ENCODE measurements around the gene RMND5B. TPM values are rescaled to one million over a fixed set of nuclear protein-coding genes. Genes with fewer than 3 reads are reported as not detected.

The RMND5B gene
- total RNA-seq, 1 experiment from 2014 or later = 42.9 TPM

DNA sequence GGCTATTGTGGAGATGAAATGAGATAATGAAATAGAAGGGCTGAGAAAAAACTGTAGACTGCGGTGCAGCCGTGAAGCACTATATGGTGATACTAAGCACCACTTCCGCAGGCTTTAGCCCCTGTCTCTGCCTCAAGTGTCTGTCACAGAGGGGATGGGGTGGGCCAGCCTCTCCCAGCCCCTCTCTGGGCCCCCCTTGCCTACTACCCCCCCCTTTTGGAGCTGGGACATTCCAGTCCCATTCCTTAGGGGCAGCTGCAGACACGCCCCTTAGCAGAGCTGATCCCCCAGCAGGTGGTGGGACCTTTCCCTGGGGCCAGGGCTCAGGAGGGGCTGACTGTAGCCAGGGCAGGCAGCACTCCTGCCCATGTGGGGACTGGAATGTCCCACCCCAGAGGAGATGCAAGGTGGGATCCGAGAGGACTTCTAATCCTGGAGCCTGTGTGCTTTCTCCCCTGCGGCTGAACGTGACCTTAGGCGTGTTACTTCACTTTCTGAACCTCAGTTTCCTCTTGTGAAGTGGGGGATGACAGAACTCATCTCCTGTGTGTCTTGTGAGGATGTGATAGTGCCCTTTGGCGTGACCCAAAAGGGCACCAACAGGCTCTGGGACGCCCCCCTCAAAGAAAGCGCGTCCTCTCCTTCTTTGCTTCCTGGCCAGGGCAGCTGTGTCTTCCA is 15.5 kb upstream of the RMND5B start:
- Histone ChIP-seq H3K27ac (ENCODE audit: low read length) (no peak overlapping the region), H3K36me3 (ENCODE audit: insufficient read depth, low read length) (no peaks in the 10 kb centered on the region), H3K9me3 (ENCODE audit: low read length) (no peaks in the 10 kb centered on the region), H3K4me2 (ENCODE audit: low read depth, low read length, poor library complexity, severe bottlenecking) (peak overlapping the region; percentile 5), H3K79me2 (ENCODE audit: low read length) (no peaks in the 10 kb centered on the region), H3K9me2 (replicated peaks; ENCODE audit: insufficient read depth, low read length) (no peaks in the 10 kb centered on the region), H3K4me3 (ENCODE audit: low read length) (no peak overlapping the region), H2AFZ (ENCODE audit: low read length) (no peak overlapping the region), H3K27me3 (ENCODE audit: low read length) (no peaks in the 10 kb centered on the region; the same call in 1 of the 2 replicates), H3K9ac (ENCODE audit: low read length) (no peak overlapping the region), H3K4me1 (ENCODE audit: low read length) (peaks cover 61% of the 10 kb centered on the region), H4K20me1 (ENCODE audit: insufficient read depth, low read depth, low read length) (no peaks in the 10 kb centered on the region)
- DNase-seq = no peak

DNA sequence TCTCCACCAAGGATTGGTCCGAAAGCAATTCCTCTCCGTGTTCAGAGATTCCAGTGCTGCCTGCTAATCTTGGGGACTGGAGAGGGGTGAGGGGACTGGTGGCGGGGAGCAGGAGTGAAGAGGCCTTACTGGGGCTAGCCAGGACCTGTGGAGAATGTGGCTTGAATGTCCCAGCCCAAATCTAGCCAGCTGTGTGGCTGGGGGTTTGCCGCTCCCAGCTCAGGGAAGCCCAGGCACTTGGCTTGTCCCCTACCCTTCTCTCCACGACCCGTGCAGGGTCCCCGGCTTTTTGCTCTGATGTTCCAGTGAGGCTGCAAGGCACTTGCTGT is 15.0 kb upstream of the RMND5B start:
- Histone ChIP-seq H2AFZ (ENCODE audit: low read length) (no peak overlapping the region), H3K9me3 (ENCODE audit: low read length) (no peaks in the 10 kb centered on the region), H3K9me2 (replicated peaks; ENCODE audit: insufficient read depth, low read length) (no peaks in the 10 kb centered on the region), H3K4me3 (ENCODE audit: low read length) (no peak overlapping the region), H3K36me3 (ENCODE audit: insufficient read depth, low read length) (no peaks in the 10 kb centered on the region), H3K27ac (ENCODE audit: low read length) (no peak overlapping the region), H3K9ac (ENCODE audit: low read length) (no peak overlapping the region), H3K4me2 (ENCODE audit: low read depth, low read length, poor library complexity, severe bottlenecking) (no peak overlapping the region), H3K4me1 (ENCODE audit: low read length) (peaks cover 66% of the 10 kb centered on the region), H3K27me3 (ENCODE audit: low read length) (no peaks in the 10 kb centered on the region; the same call in 1 of the 2 replicates), H3K79me2 (ENCODE audit: low read length) (no peaks in the 10 kb centered on the region), H4K20me1 (ENCODE audit: insufficient read depth, low read depth, low read length) (no peaks in the 10 kb centered on the region)
- no peak for DNase-seq

DNA sequence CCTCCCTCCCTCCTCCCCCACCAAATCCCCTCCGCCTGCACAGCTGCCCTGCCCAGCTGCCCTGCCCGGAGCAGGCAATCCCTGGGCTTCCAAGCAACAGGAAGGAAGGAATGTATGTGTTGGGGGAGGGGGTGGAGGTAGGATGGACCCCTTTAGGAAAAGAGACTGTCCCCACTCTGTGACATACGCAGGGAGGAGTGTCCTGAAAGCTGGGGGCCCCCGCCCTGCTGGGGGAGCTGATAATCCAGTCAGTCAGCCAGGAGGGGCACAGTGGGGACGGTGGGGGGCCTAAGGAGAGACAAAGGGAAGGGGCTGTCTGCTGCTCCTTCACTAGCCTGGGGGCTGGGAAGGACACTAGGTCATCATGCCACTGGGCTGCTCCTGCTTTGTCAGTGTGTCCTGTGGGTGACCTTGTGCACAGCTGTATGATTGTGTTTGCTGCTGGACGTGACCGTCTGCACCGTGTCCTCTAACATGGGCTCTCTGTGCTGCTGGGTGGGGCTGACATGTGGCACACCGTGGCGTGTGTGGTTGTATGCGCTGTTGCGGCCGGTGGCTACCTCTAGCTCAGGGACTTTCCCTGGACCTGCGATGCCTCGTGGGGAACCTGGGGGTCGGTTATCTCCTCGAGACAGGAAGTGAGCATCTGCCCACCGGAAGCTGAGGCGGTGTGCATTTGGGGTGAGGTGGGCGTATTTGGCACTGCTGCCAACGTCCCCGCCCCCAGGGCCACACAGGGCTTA is 14.5 kb upstream of the RMND5B start:
- H3K4me1 ChIP-seq (ENCODE audit: low read length) = peaks cover 72% of the 10 kb centered on the region

DNA sequence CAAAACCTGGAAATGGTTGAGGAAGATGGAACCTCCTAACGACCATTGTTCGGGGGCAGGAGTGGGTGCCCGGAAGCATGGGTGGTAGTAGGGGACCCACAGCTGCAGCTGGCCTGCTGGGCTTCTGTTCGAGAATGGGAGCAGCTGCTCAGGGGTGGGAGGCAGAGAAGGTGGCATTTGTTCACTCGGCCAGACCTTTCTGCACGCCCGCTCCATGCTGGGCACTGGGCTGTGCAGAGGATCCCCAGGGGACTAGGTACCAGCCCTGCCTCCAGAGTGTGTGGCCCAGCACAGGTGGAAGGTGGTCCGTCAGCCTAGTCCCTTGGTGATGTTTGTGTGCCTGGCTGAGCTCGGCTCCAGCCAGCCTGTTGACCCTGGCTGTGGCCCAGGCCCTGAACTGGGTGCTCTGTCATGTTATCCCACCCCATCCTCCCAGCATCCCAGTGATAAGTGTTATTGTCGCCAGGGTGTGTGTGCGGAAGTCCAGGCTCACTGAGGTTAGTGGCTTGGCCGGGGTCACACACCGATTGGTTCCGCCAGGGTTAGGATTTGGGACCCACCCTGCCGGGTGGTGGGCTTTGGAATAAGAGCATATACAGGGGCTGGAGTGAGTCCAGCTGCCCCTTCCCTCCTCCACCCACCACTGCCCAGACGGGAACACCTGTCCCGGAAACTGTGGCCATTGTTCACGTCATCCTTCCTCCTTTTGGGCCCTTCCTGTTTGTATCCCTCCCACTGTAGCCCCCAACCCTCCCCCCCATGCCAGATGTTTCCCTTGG is 12.7 kb upstream of the RMND5B start:
- peak overlapping the region; percentile 11; the same call in 1 of the 2 replicates for H3K9ac ChIP-seq (ENCODE audit: low read length)
- H3K4me3 ChIP-seq (ENCODE audit: low read length) = peak overlapping the region; percentile 19; the same call in 1 of the 2 replicates
- H3K4me1 ChIP-seq (ENCODE audit: low read length) = peaks cover 90% of the 10 kb centered on the region
- DNase-seq = peak; percentile 72
- no peak overlapping the region; the same call in 1 of the 2 replicates for H3K27ac ChIP-seq (ENCODE audit: low read length)
- H3K9me2 ChIP-seq (replicated peaks; ENCODE audit: insufficient read depth, low read length) = no peaks in the 10 kb centered on the region
- peak overlapping the region; percentile 49 for H3K4me2 ChIP-seq (ENCODE audit: low read depth, low read length, poor library complexity, severe bottlenecking)
- H3K36me3 ChIP-seq (ENCODE audit: insufficient read depth, low read length) = no peaks in the 10 kb centered on the region
- H3K27me3 ChIP-seq (ENCODE audit: low read length) = no peaks in the 10 kb centered on the region
- peaks cover 3% of the 10 kb centered on the region; the same call in 1 of the 2 replicates for H4K20me1 ChIP-seq (ENCODE audit: insufficient read depth, low read depth, low read length)
- H3K79me2 ChIP-seq (ENCODE audit: low read length) = no peaks in the 10 kb centered on the region
- H2AFZ ChIP-seq (ENCODE audit: low read length) = no peak overlapping the region
- no peaks in the 10 kb centered on the region for H3K9me3 ChIP-seq (ENCODE audit: low read length)

More for the DNA sequence above, 14.5 kb upstream of the RMND5B start:
- H3K36me3 ChIP-seq (ENCODE audit: insufficient read depth, low read length) = no peaks in the 10 kb centered on the region
- no peak for DNase-seq
- no peak overlapping the region for H3K27ac ChIP-seq (ENCODE audit: low read length)
- no peak overlapping the region for H3K4me2 ChIP-seq (ENCODE audit: low read depth, low read length, poor library complexity, severe bottlenecking)
- no peaks in the 10 kb centered on the region; the same call in 1 of the 2 replicates for H3K27me3 ChIP-seq (ENCODE audit: low read length)
- no peaks in the 10 kb centered on the region for H3K9me2 ChIP-seq (replicated peaks; ENCODE audit: insufficient read depth, low read length)
- H3K4me3 ChIP-seq (ENCODE audit: low read length) = no peak overlapping the region
- no peaks in the 10 kb centered on the region for H4K20me1 ChIP-seq (ENCODE audit: insufficient read depth, low read depth, low read length)
- H3K79me2 ChIP-seq (ENCODE audit: low read length) = no peaks in the 10 kb centered on the region
- H2AFZ ChIP-seq (ENCODE audit: low read length) = no peak overlapping the region
- no peaks in the 10 kb centered on the region for H3K9me3 ChIP-seq (ENCODE audit: low read length)
- no peak overlapping the region for H3K9ac ChIP-seq (ENCODE audit: low read length)

DNA sequence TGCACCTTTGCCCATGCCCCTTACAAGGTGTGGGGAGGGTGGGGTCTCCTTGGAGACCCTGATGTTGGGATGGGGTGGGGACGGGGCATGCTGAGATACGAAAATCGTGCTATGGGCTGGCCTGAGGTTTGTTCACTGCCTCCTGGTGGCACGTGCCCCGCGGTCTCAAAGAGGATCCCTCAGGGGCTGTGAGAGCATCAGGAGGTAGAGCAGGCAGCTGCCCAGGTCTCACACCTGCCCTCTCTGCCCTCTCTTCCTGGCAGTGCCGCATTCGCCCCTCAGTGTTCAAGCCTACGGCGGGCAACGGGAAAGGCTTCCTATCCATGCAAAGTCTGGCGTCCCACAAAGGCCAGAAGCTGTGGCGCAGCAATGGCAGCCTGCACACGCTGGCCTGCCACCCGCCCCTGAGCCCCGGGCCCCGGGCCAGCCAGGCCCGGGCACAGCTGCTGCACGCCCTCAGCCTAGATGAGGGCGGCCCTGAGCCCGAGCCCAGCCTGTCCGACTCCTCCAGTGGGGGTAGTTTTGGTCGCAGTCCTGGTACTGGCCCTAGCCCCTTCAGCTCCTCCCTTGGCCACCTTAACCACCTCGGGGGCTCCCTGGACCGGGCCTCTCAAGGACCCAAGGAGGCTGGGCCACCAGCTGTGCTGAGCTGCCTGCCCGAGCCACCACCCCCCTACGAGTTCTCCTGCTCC is 10.8 kb upstream of the RMND5B start:
- H3K36me3 ChIP-seq (ENCODE audit: insufficient read depth, low read length) = no peaks in the 10 kb centered on the region

DNA sequence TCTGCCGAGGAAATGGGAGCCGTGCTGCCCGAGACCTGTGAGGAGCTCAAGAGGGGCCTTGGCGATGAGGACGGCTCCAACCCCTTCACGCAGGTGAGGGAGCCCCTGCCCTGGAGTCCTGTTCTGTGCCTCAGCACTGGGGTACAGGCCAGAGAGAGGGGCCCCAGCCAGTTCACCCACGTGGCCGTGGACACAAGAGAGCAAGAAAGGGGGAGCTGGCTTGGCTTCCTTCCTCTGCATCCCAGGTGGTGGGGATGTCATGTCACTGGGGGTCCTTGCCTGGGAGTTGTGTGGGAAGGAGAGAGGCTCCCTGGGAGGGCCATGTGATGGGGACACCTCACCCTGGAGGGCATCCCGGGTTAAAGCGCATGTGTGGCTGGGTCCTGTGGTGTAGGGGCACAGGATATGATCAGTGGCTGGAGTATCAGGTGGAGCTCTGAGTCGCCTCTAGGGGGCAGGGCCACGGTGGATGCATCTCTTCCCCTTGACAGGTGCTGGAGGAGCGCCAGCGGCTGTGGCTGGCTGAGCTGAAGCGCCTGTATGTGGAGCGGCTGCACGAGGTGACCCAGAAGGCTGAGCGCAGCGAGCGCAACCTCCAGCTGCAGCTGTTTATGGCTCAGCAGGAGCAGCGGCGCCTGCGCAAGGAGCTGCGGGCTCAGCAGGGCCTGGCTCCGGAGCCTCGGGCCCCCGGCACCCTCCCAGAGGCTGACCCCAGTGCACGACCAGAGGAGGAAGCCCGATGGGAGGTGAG is 10.0 kb upstream of the RMND5B start:
- Histone ChIP-seq H3K79me2 (ENCODE audit: low read length) (no peaks in the 10 kb centered on the region), H3K27me3 (ENCODE audit: low read length) (no peaks in the 10 kb centered on the region), H3K9me3 (ENCODE audit: low read length) (no peaks in the 10 kb centered on the region), H3K9me2 (replicated peaks; ENCODE audit: insufficient read depth, low read length) (no peaks in the 10 kb centered on the region), H3K4me2 (ENCODE audit: low read depth, low read length, poor library complexity, severe bottlenecking) (peak overlapping the region; percentile 75), H3K4me3 (ENCODE audit: low read length) (peak overlapping the region; percentile 66), H3K4me1 (ENCODE audit: low read length) (peaks cover 73% of the 10 kb centered on the region), H3K9ac (ENCODE audit: low read length) (peak overlapping the region; percentile 75), H2AFZ (ENCODE audit: low read length) (peak overlapping the region; percentile 65; the same call in 1 of the 2 replicates), H3K27ac (ENCODE audit: low read length) (peak overlapping the region; percentile 90), H3K36me3 (ENCODE audit: insufficient read depth, low read length) (no peaks in the 10 kb centered on the region), H4K20me1 (ENCODE audit: insufficient read depth, low read depth, low read length) (peaks cover 4% of the 10 kb centered on the region; the same call in 1 of the 2 replicates)
- DNase-seq = peak; percentile 98

More for the DNA sequence above, 10.8 kb upstream of the RMND5B start:
- Histone ChIP-seq H3K9me3 (ENCODE audit: low read length) (no peaks in the 10 kb centered on the region), H3K79me2 (ENCODE audit: low read length) (no peaks in the 10 kb centered on the region), H3K4me3 (ENCODE audit: low read length) (no peak overlapping the region), H3K27ac (ENCODE audit: low read length) (peak overlapping the region; percentile 90; the same call in 1 of the 2 replicates), H3K9ac (ENCODE audit: low read length) (peak overlapping the region; percentile 41; the same call in 1 of the 2 replicates), H3K4me2 (ENCODE audit: low read depth, low read length, poor library complexity, severe bottlenecking) (peak overlapping the region; percentile 42), H3K27me3 (ENCODE audit: low read length) (no peaks in the 10 kb centered on the region), H3K9me2 (replicated peaks; ENCODE audit: insufficient read depth, low read length) (no peaks in the 10 kb centered on the region), H2AFZ (ENCODE audit: low read length) (no peak overlapping the region), H4K20me1 (ENCODE audit: insufficient read depth, low read depth, low read length) (peaks cover 4% of the 10 kb centered on the region; the same call in 1 of the 2 replicates), H3K4me1 (ENCODE audit: low read length) (peaks cover 80% of the 10 kb centered on the region)
- DNase-seq = no peak
